Fibroblast of mammary gland (primary cell): ENCODE measurements around the gene USP12.

Experiments used
- DNase-seq: peaks from one replicate; pipeline ENCODE4 v3.0.0-alpha.2; 2010; ENCODE audit warnings: low read depth
- H3K4me3 ChIP-seq: 2 replicates; pipeline ENCODE4 v1.5.1; 2011; ENCODE audit warnings: low read depth, mild to moderate bottlenecking, low read length, moderate library complexity; ENCODE audit not compliant: control insufficient read depth
- CTCF ChIP-seq: conservative IDR thresholded peaks from 2 replicates; pipeline ENCODE4 v1.5.1; 2011; ENCODE audit warnings: low read depth, low read length, inconsistent platforms; ENCODE audit not compliant: control insufficient read depth, insufficient read depth

The USP12 gene

DNA sequence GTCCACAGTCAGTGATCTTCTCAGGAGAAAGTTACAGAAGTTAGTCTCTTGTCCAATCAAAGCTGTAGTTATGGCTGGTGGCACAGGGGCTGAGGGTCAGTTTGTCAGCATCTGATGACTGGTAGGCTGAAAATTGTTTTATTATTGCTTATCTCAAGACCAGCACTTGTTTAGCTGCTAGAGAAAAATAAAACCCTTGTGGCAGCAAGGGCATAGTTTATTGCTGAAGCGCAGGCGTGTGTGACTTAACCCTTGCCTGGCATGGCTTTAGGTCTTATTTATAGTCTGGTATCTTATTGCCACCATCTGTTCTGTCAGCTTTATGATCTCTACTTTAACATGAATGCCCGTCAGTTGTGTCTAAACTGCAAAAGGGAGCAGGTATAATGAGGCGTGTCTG is 154.7 kb downstream of the USP12 start:
- no peak for TF ChIP-seq CTCF
- H3K4me3 ChIP-seq = no peak overlapping the region
- no peak for DNase-seq
